Measurements from ENCODE around the gene CNOT10.

DNA sequence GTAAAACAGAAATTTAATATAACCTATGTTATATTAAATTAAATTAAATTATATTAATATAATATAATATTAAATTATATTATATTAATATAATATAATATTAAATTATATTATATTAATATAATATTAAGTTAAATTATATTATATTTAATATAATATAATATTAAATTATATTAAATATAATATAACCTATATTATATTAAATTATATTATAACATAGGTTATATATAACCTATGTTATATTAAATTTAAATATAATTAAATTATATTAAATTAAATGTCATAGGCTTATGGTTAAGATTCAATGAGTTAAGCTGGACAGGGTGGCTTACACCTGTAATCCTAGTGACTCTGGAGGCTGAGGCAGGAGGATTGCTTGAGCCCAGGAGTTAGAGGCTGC is 40.6 kb upstream of the CNOT10 start:
- TF ChIP-seq, protein P1, sequence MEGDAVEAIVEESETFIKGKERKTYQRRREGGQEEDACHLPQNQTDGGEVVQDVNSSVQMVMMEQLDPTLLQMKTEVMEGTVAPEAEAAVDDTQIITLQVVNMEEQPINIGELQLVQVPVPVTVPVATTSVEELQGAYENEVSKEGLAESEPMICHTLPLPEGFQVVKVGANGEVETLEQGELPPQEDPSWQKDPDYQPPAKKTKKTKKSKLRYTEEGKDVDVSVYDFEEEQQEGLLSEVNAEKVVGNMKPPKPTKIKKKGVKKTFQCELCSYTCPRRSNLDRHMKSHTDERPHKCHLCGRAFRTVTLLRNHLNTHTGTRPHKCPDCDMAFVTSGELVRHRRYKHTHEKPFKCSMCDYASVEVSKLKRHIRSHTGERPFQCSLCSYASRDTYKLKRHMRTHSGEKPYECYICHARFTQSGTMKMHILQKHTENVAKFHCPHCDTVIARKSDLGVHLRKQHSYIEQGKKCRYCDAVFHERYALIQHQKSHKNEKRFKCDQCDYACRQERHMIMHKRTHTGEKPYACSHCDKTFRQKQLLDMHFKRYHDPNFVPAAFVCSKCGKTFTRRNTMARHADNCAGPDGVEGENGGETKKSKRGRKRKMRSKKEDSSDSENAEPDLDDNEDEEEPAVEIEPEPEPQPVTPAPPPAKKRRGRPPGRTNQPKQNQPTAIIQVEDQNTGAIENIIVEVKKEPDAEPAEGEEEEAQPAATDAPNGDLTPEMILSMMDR (IDR thresholded peaks at IDR 0.05), result no peak
- no peak for TF ChIP-seq EP300 (IDR thresholded peaks at IDR 0.05)
